ENCODE data around the gene RBBP8. TPM values are rescaled to one million over a fixed set of nuclear protein-coding genes. Genes with fewer than 3 reads are reported as not detected.

Gene RBBP8
- total RNA-seq, 4 donors from 2014 or later, result 12.4 to 23.9 (median 15.4) TPM

GRCh38 chr18:23068570-23069310, 135.6 kb downstream of the RBBP8 start:
- no peak for TF ChIP-seq POLR2A (IDR thresholded peaks at IDR 0.05; ENCODE audit: low read depth)
- Histone ChIP-seq H3K4me3 (no peak overlapping the region), H3K9me3 (no peaks in the 10 kb centered on the region), H3K27me3 (no peaks in the 10 kb centered on the region), H3K36me3 (no peaks in the 10 kb centered on the region), H3K27ac (replicated peaks in 1 of 4) (no peak overlapping the region), H3K4me1 (peaks cover 0 to 5% (median 0%) of the 10 kb centered on the region in 4 donors)
- intact Hi-C loops (cut with DNase I), result no loop called here
- 76% methylated on average over 7 of the region's 7 CpGs for WGBS
- no peak for DNase-seq (ENCODE audit: extremely low spot score)

GRCh38 chr18:23069481-23069880, 136.4 kb downstream of the RBBP8 start:
- H3K4me1 ChIP-seq, result peaks cover 0 to 5% (median 0%) of the 10 kb centered on the region in 4 donors

GRCh38 chr18:23069898-23070297, 136.8 kb downstream of the RBBP8 start:
- 64% methylated on average over 1 of the region's 1 CpG for WGBS

More at GRCh38 chr18:23069481-23069880, 136.4 kb downstream of the RBBP8 start:
- intact Hi-C loops (cut with DNase I), result no loop called here
- Histone ChIP-seq H3K27me3 (no peaks in the 10 kb centered on the region), H3K9me3 (no peaks in the 10 kb centered on the region), H3K4me3 (no peak overlapping the region), H3K36me3 (no peaks in the 10 kb centered on the region), H3K27ac (replicated peaks in 1 of 4) (no peak overlapping the region)
- TF ChIP-seq POLR2AphosphoS5 (IDR thresholded peaks at IDR 0.05) (no peak), CTCF (IDR thresholded peaks at IDR 0.05) (no peak), POLR2A (IDR thresholded peaks at IDR 0.05; ENCODE audit: low read depth) (no peak), EP300 (IDR thresholded peaks at IDR 0.05) (no peak)
- no peak for DNase-seq (ENCODE audit: extremely low spot score)
- 84% methylated on average over 10 of the region's 10 CpGs for WGBS

GRCh38 chr18:23071285-23071684, 138.2 kb downstream of the RBBP8 start:
- Histone ChIP-seq H3K4me1 (no peaks in the 10 kb centered on the region), H3K36me3 (no peaks in the 10 kb centered on the region), H3K27ac (replicated peaks in 1 of 4) (no peak overlapping the region), H3K4me3 (no peak overlapping the region), H3K27me3 (no peaks in the 10 kb centered on the region), H3K9me3 (no peaks in the 10 kb centered on the region)
- TF ChIP-seq EP300 (IDR thresholded peaks at IDR 0.05) (no peak), POLR2AphosphoS5 (IDR thresholded peaks at IDR 0.05) (no peak), CTCF (IDR thresholded peaks at IDR 0.05) (no peak), POLR2A (IDR thresholded peaks at IDR 0.05; ENCODE audit: low read depth) (no peak)
- intact Hi-C loops (cut with DNase I), result no loop called here
- WGBS, result 67% methylated on average over 5 of the region's 5 CpGs
- DNase-seq (ENCODE audit: extremely low spot score), result no peak

More at GRCh38 chr18:23069898-23070297, 136.8 kb downstream of the RBBP8 start:
- no peak for TF ChIP-seq POLR2AphosphoS5 (IDR thresholded peaks at IDR 0.05)
- TF ChIP-seq POLR2A (IDR thresholded peaks at IDR 0.05; ENCODE audit: low read depth), result no peak
- TF ChIP-seq CTCF (IDR thresholded peaks at IDR 0.05), result no peak
- TF ChIP-seq EP300 (IDR thresholded peaks at IDR 0.05), result no peak
- peaks cover 0 to 5% (median 0%) of the 10 kb centered on the region in 4 donors for H3K4me1 ChIP-seq
- H3K36me3 ChIP-seq, result no peaks in the 10 kb centered on the region
- DNase-seq (ENCODE audit: extremely low spot score), result no peak
- no peaks in the 10 kb centered on the region for H3K9me3 ChIP-seq
- no peak overlapping the region for H3K4me3 ChIP-seq
- intact Hi-C loops (cut with DNase I), result no loop called here
- no peak overlapping the region for H3K27ac ChIP-seq (replicated peaks in 1 of 4)
- no peaks in the 10 kb centered on the region for H3K27me3 ChIP-seq

- WGBS, result 89% methylated on average over 9 of the region's 9 CpGs
- intact Hi-C loops (cut with DNase I), result no loop called here
Measured at GRCh38 chr18:23072079-23072478, 139.0 kb downstream of the RBBP8 start.

More at GRCh38 chr18:23072079-23072478, 139.0 kb downstream of the RBBP8 start:
- H3K36me3 ChIP-seq, result no peaks in the 10 kb centered on the region
- H3K9me3 ChIP-seq, result no peaks in the 10 kb centered on the region
- H3K27ac ChIP-seq (replicated peaks in 1 of 4), result no peak overlapping the region
- no peaks in the 10 kb centered on the region for H3K4me1 ChIP-seq
- no peaks in the 10 kb centered on the region for H3K27me3 ChIP-seq
- no peak overlapping the region for H3K4me3 ChIP-seq
- DNase-seq (ENCODE audit: extremely low spot score), result no peak
- TF ChIP-seq EP300 (IDR thresholded peaks at IDR 0.05) (no peak), CTCF (IDR thresholded peaks at IDR 0.05) (no peak), POLR2A (IDR thresholded peaks at IDR 0.05; ENCODE audit: low read depth) (no peak), POLR2AphosphoS5 (IDR thresholded peaks at IDR 0.05) (no peak)

All from esophagus muscularis mucosa (tissue), 4 donors.